K562 (cell line): ENCODE results near the gene TMEM273. TPM values are rescaled to one million over a fixed set of nuclear protein-coding genes. Genes with fewer than 3 reads are reported as not detected.

Experiments
- ETV5 ChIP-seq: sonication (generic); formaldehyde crosslinking; IDR thresholded peaks from 2 replicates; pipeline ENCODE4 v1.4.0; 2020; ENCODE audit warnings: low read depth, mild to moderate bottlenecking, missing genetic modification reagents
- ILF3 ChIP-seq: fragments of 450-650 bp; IDR thresholded peaks from 2 replicates; pipeline ENCODE4 v1.6.1; 2018; ENCODE audit warnings: antibody characterized with exemption, mild to moderate bottlenecking, moderate library complexity, borderline replicate concordance
- KHSRP ChIP-seq: fragments of 450-650 bp; IDR thresholded peaks from 2 replicates; pipeline ENCODE4 v1.6.1; 2017
- LARP7 ChIP-seq: fragments of 450-650 bp; IDR thresholded peaks from 2 replicates; pipeline ENCODE4 v1.6.1; 2016
- MED1 ChIP-seq: sonication (generic); formaldehyde crosslinking; IDR thresholded peaks from 2 replicates; pipeline ENCODE4 v1.8.1; 2023; ENCODE audit warnings: missing genetic modification reagents, borderline replicate concordance
- NFIX ChIP-seq: fragments of 250-450 bp; sonication (Bioruptor Pico); IDR thresholded peaks from 2 replicates; pipeline ENCODE4 v1.4.0; 2020; ENCODE audit warnings: low read depth, mild to moderate bottlenecking, moderate library complexity
- PPARD ChIP-seq: fragments of 250-450 bp; sonication (Bioruptor Pico); IDR thresholded peaks from 2 replicates; pipeline ENCODE4 v1.8.0; 2022; ENCODE audit warnings: inconsistent platforms, mild to moderate bottlenecking, moderate library complexity
- RBM17 ChIP-seq: fragments of 200-400 bp; formaldehyde crosslinking; IDR thresholded peaks from 2 replicates; pipeline ENCODE4 v1.6.1; 2017; ENCODE audit warnings: low read depth, mild to moderate bottlenecking, low read length, borderline replicate concordance
- SREBF1 ChIP-seq: fragments of 150-350 bp; IDR thresholded peaks from 2 replicates; pipeline ENCODE4 v1.6.1; 2014; ENCODE audit warnings: antibody characterized with exemption, low read depth, low read length, borderline replicate concordance
- SRSF3 ChIP-seq: fragments of 200-400 bp; formaldehyde crosslinking; IDR thresholded peaks from 2 replicates; pipeline ENCODE4 v1.6.1; 2016; ENCODE audit warnings: mild to moderate bottlenecking, low read length, moderate library complexity; ENCODE audit not compliant: insufficient read depth
- ZNF143 ChIP-seq: sonication (generic); formaldehyde crosslinking; IDR thresholded peaks from 2 replicates; pipeline ENCODE4 v1.9.0; 2022; ENCODE audit warnings: mild to moderate bottlenecking, missing genetic modification reagents
- ZNF311 ChIP-seq: fragments of 250-450 bp; sonication (Bioruptor Pico); IDR thresholded peaks from 2 replicates; pipeline ENCODE4 v1.4.0; 2020; ENCODE audit warnings: mild to moderate bottlenecking, moderate library complexity
- ZNF407 ChIP-seq: fragments of 450-650 bp; IDR thresholded peaks from 2 replicates; pipeline ENCODE4 v1.6.1; 2016; ENCODE audit warnings: low read depth
- ZNF766 ChIP-seq: fragments of 200-800 bp; sonication (Bioruptor generic); conservative IDR thresholded peaks from 2 replicates; pipeline ENCODE4 v1.6.1; 2016; ENCODE audit warnings: missing genetic modification characterization, missing compliant biosample characterization
- polyA plus RNA-seq, 8 experiments: library from polyadenylated mRNA; depleted of rRNA in 4 of 8; stranded (reverse) in 5 of 8; unstranded in 3 of 8; fragments of >200 nt; fragmentation: Nextera tagmentation in 2 of 8; fragmentation: Illumina TruSeq in 1 of 8; extraction: Ambion mirVana in 2 of 8; extraction: Trizol in 1 of 8; gene quantifications; 2 replicates each; pipeline versions ENCODE4 v1.2.1 to v1.2.3, GENCODE V29; 2011 to 2014; ENCODE audit warnings: inconsistent platforms in 1 of 8, missing spikeins in 1 of 8
- total RNA-seq, 7 experiments: library from RNA; depleted of rRNA in 6 of 7; stranded (reverse); fragments of >200 nt in 6 of 7; fragmentation: Illumina TruSeq in 2 of 7; extraction: Trizol in 2 of 7; gene quantifications; 2 replicates each; pipeline versions ENCODE4 v1.2.1 to v1.2.3, GENCODE V29; 2011 to 2021; ENCODE audit warnings: low replicate concordance in 1 of 7
- TF ChIP-seq, protein P1 (sequence below): fragments of 450-650 bp; IDR thresholded peaks from 2 replicates; pipeline ENCODE4 v1.6.1; 2016; ENCODE audit warnings: low read depth, mild to moderate bottlenecking, moderate library complexity
- TF ChIP-seq, protein P2 (sequence below), 2 experiments: fragments of 450-650 bp in 1 of 2; IDR thresholded peaks; 2 replicates each; pipeline ENCODE4 v1.6.1; 2011 to 2017; ENCODE audit warnings: low read depth in 2 of 2, antibody characterized with exemption in 1 of 2, borderline replicate concordance in 1 of 2, low read length in 1 of 2, mild to moderate bottlenecking in 1 of 2, mixed read lengths in 1 of 2; ENCODE audit not compliant: control insufficient read depth in 1 of 2

TMEM273 gene
- total and polyA plus RNA-seq, 9 of the 15 experiments (the other 6 are each of a cell fraction or from before 2014, with no cell fraction given) = 39.2 to 131 (median 95.6) TPM

DNA sequence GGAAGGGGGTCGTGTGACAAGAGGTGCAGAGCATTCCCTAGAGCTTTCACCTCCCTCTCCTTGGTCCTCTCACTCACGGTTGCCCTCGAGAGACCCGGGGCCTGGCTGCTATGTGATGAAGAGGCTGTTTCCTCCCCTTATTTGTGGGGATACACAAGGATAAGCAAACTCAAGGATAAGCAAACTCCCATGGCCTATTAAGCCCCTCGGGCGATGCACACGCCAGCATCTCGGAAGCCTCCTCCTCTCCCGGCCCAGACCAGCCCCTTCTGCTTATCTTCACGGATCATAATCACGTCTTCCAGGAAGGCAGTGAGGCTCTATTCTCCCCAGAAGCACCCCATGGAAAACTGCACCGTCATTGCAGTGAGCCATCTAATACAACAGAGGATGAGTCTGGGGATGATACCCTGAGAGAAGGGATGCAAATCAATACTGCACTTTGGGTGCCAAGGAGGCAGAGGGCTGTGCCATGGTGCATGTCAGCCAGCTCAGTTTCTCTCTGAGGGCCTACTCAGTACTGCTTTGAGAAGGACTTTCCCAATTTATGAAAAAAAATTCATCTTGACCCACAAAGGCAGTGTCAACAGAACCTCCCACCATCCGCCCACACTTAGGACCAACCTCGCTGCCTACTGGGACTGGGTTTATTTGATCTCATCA is 22.2 kb downstream of the TMEM273 start (continued):
- no peak for TF ChIP-seq ZNF407
- no peak for TF ChIP-seq ZNF143 (CRISPR knock-in tag)
- no peak for TF ChIP-seq ETV5 (CRISPR knock-in tag)
- TF ChIP-seq RBM17 = no peak
- no peak for TF ChIP-seq NFIX
- TF ChIP-seq SRSF3 = no peak
- TF ChIP-seq, protein P1, sequence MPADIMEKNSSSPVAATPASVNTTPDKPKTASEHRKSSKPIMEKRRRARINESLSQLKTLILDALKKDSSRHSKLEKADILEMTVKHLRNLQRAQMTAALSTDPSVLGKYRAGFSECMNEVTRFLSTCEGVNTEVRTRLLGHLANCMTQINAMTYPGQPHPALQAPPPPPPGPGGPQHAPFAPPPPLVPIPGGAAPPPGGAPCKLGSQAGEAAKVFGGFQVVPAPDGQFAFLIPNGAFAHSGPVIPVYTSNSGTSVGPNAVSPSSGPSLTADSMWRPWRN = peak; percentile 43; the same call in 1 of the 2 replicates
- TF ChIP-seq PPARD (CRISPR knock-in tag) = no peak
- TF ChIP-seq, protein P2, sequence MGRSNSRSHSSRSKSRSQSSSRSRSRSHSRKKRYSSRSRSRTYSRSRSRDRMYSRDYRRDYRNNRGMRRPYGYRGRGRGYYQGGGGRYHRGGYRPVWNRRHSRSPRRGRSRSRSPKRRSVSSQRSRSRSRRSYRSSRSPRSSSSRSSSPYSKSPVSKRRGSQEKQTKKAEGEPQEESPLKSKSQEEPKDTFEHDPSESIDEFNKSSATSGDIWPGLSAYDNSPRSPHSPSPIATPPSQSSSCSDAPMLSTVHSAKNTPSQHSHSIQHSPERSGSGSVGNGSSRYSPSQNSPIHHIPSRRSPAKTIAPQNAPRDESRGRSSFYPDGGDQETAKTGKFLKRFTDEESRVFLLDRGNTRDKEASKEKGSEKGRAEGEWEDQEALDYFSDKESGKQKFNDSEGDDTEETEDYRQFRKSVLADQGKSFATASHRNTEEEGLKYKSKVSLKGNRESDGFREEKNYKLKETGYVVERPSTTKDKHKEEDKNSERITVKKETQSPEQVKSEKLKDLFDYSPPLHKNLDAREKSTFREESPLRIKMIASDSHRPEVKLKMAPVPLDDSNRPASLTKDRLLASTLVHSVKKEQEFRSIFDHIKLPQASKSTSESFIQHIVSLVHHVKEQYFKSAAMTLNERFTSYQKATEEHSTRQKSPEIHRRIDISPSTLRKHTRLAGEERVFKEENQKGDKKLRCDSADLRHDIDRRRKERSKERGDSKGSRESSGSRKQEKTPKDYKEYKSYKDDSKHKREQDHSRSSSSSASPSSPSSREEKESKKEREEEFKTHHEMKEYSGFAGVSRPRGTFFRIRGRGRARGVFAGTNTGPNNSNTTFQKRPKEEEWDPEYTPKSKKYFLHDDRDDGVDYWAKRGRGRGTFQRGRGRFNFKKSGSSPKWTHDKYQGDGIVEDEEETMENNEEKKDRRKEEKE (IDR thresholded peaks at IDR 0.05; ENCODE audit: borderline replicate concordance in 1 of 2, control insufficient read depth in 1 of 2, low read depth in 2 of 2, low read length in 1 of 2) = no peak
- 0 out of 2 replicates have a peak, but pooled peaks have one; percentile 33 for TF ChIP-seq ZNF311 (CRISPR knock-in tag)
- TF ChIP-seq MED1 = no peak
- peak; percentile 81; the same call in 1 of the 2 replicates for TF ChIP-seq ZNF766
- TF ChIP-seq SREBF1 = no peak
- no peak for TF ChIP-seq KHSRP
- TF ChIP-seq ILF3 = no peak
- TF ChIP-seq LARP7 = no peak
